Ishikawa (cell line): ENCODE data around the gene CNTN1.

Source experiments
- CEBPB ChIP-seq: IDR thresholded peaks from 2 replicates; pipeline ENCODE4 v1.6.1; 2012
- EGR1 ChIP-seq: IDR thresholded peaks from 2 replicates; pipeline ENCODE4 v1.6.1; 2012
- EP300 ChIP-seq: IDR thresholded peaks from 2 replicates; pipeline ENCODE4 v1.6.1; 2012; ENCODE audit warnings: borderline replicate concordance
- MAX ChIP-seq: IDR thresholded peaks from 2 replicates; pipeline ENCODE4 v1.6.1; 2012
- NFIC ChIP-seq: IDR thresholded peaks from 2 replicates; pipeline ENCODE4 v1.6.1; 2012
- REST ChIP-seq: IDR thresholded peaks from 2 replicates; pipeline ENCODE4 v1.6.1; 2012; ENCODE audit warnings: low read depth, mild to moderate bottlenecking
- TAF1 ChIP-seq: IDR thresholded peaks from 2 replicates; pipeline ENCODE4 v1.6.1; 2012; ENCODE audit warnings: low read depth, mild to moderate bottlenecking
- TEAD4 ChIP-seq: IDR thresholded peaks from 2 replicates; pipeline ENCODE4 v1.6.1; 2012
- ZBTB7A ChIP-seq: IDR thresholded peaks from 2 replicates; pipeline ENCODE4 v1.6.1; 2012; ENCODE audit warnings: low read depth

- no peak for TF ChIP-seq TAF1
- TF ChIP-seq ZBTB7A, result no peak
- no peak for TF ChIP-seq EP300
- no peak for TF ChIP-seq CEBPB
- no peak for TF ChIP-seq NFIC
- TF ChIP-seq REST, result no peak
- no peak for TF ChIP-seq EGR1
- TF ChIP-seq MAX, result no peak
- TF ChIP-seq TEAD4, result no peak
These were observed 415.8 kb downstream of the CNTN1 start for GRCh38 chr12:41108032-41108431.
